ENCODE measurements around the gene FAM120A.

DNA sequence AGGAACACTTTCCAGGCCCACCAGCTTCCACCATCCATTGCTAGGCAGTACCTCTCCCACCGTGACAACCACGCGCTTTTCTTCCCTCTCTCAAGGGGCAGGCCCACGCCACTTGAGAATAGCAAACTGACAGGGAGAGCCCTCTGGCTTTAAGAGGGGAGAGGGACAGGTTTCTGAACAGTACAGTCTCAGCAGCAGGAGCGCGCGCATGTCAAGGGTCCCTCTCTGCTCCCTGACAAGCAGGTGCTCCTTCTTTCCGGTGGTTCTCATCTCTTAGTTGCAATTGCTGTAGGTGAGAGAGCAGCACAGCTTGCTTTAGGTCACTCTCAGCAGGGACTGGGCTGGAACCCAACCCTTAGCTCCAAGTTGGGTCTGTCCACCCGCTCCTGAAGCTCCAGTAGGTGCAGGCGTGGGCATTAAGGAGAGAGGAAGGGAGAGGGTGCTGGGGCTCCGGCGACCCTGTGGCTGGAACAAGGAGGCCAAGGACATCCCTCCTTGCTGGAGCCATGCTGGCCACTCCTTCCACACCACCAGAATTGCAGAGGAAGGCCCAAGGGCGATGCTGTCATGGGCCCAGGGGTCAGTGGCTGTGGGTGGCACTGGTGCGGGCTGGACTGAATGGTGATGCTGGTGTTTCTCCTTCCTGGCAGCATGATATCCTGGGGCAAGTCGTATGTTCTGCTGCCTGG lies 115.9 kb downstream of the FAM120A start:
- TF ChIP-seq, protein P1, sequence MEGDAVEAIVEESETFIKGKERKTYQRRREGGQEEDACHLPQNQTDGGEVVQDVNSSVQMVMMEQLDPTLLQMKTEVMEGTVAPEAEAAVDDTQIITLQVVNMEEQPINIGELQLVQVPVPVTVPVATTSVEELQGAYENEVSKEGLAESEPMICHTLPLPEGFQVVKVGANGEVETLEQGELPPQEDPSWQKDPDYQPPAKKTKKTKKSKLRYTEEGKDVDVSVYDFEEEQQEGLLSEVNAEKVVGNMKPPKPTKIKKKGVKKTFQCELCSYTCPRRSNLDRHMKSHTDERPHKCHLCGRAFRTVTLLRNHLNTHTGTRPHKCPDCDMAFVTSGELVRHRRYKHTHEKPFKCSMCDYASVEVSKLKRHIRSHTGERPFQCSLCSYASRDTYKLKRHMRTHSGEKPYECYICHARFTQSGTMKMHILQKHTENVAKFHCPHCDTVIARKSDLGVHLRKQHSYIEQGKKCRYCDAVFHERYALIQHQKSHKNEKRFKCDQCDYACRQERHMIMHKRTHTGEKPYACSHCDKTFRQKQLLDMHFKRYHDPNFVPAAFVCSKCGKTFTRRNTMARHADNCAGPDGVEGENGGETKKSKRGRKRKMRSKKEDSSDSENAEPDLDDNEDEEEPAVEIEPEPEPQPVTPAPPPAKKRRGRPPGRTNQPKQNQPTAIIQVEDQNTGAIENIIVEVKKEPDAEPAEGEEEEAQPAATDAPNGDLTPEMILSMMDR (conservative IDR thresholded peaks at IDR 0.05; ENCODE audit: low read length), result no peak
- TF ChIP-seq EZH2phosphoT487 (IDR thresholded peaks at IDR 0.05; ENCODE audit: borderline replicate concordance), result no peak
